Mesendoderm (in vitro differentiated cells): ENCODE measurements around the gene SEC16B.

Source experiments
- DNase-seq: peaks from one replicate; pipeline ENCODE4 v3.0.0; 2013
- H2AK5ac ChIP-seq: 2 replicates; pipeline ENCODE4 v1.6.1; 2013; ENCODE audit warnings: low read length, inconsistent platforms
- H2BK120ac ChIP-seq: 2 replicates; pipeline ENCODE4 v1.6.1; 2013; ENCODE audit warnings: low read depth, mild to moderate bottlenecking, low read length, moderate library complexity, mixed read lengths
- H2BK15ac ChIP-seq: replicated peaks from 2 replicates; pipeline ENCODE4 v1.6.1; 2013; ENCODE audit warnings: low read depth, mild to moderate bottlenecking, moderate library complexity
- H2BK5ac ChIP-seq: 2 replicates; pipeline ENCODE4 v1.6.1; 2013; ENCODE audit warnings: low read length, inconsistent platforms
- H3K18ac ChIP-seq: 2 replicates; pipeline ENCODE4 v1.6.1; 2013; ENCODE audit warnings: mild to moderate bottlenecking, low read length, mixed read lengths
- H3K23ac ChIP-seq: one replicate; pipeline ENCODE4 v1.6.1; 2013; ENCODE audit warnings: low read length
- H3K27ac ChIP-seq: 2 replicates; pipeline ENCODE4 v1.5.1; 2013; ENCODE audit warnings: low read depth, mild to moderate bottlenecking, inconsistent platforms, low read length, moderate library complexity
- H3K27me3 ChIP-seq: 2 replicates; pipeline ENCODE4 v1.6.1; 2013; ENCODE audit warnings: low read length, control low read depth, mild to moderate bottlenecking, inconsistent platforms; ENCODE audit not compliant: insufficient read depth, poor library complexity
- H3K36me3 ChIP-seq: 2 replicates; pipeline ENCODE4 v1.6.1; 2013; ENCODE audit warnings: low read length, inconsistent platforms; ENCODE audit not compliant: control insufficient read depth, insufficient read depth
- H3K4ac ChIP-seq: one replicate; pipeline ENCODE4 v1.6.1; 2013; ENCODE audit warnings: low read depth, mild to moderate bottlenecking, low read length, moderate library complexity
- H3K4me1 ChIP-seq: 2 replicates; pipeline ENCODE4 v1.6.1; 2013; ENCODE audit warnings: low read depth, low read length, inconsistent platforms; ENCODE audit not compliant: control insufficient read depth
- H3K4me2 ChIP-seq: 2 replicates; pipeline ENCODE4 v1.6.1; 2013; ENCODE audit warnings: low read length
- H3K4me3 ChIP-seq: 2 replicates; pipeline ENCODE4 v1.5.1; 2013; ENCODE audit warnings: mild to moderate bottlenecking, low read length
- H3K56ac ChIP-seq: one replicate; pipeline ENCODE4 v1.6.1; 2013; ENCODE audit warnings: low read length
- H3K79me1 ChIP-seq: 2 replicates; pipeline ENCODE4 v1.6.1; 2013; ENCODE audit warnings: low read length, inconsistent platforms
- H3K79me2 ChIP-seq: 2 replicates; pipeline ENCODE4 v1.6.1; 2013; ENCODE audit warnings: mild to moderate bottlenecking, low read length; ENCODE audit not compliant: control insufficient read depth, insufficient read depth
- H3K9ac ChIP-seq: 2 replicates; pipeline ENCODE4 v1.6.1; 2013; ENCODE audit warnings: low read length, inconsistent platforms
- H4K5ac ChIP-seq: one replicate; pipeline ENCODE4 v1.6.1; 2013; ENCODE audit warnings: low read length
- H4K8ac ChIP-seq: one replicate; pipeline ENCODE4 v1.6.1; 2013; ENCODE audit warnings: low read depth, mild to moderate bottlenecking, control low read depth, low read length, moderate library complexity
- WGBS: extraction: QIAGEN DNeasy Blood & Tissue Kit; methylation state at CpG from one replicate; pipeline ENCODE4 v1.1.7; 2013; ENCODE audit warnings: low lambda C conversion rate, missing lambda C conversion rate; ENCODE audit not compliant: insufficient coverage; ENCODE audit errors: extremely low coverage; 5-methylcytosine and 5-hydroxymethylcytosine counted together

SEC16B gene

DNA sequence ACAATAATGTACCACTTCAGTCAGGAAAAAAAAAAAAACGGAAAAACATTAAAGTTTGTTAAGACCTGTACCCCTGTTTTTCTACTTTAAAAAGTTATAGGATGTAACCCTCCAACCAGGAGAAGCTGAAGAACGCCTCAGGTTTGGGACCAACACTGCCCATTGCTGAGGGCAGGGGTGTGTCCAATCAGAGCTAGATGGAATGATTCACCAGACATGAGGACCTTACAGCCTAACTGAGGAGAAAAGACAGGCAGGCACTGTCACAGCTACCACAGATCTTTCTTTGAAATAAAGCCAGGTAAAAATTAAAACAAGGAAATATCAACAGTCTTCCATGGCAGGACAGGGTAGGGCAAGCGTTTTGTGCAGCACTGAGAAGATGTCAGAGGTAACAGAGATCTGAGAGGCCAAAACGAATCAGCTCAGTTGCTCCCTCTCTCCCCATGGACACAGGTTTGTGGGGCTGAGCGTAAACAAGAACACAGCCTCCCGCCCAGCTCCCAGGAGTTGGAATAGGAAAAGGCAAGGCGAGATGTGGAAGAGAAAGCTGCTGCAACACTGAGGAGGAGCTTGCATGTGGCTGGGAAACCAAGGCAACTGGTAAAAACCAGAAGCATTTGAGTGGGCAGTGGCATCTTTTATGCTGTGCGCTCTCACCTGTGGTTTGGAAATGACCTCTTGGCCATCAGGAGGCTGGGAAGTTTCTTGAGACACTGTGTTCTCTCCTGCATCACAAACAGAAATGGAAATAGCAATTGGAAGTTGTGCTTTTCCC is 34.0 kb downstream of the SEC16B start:
- H4K5ac ChIP-seq = no peak overlapping the region
- H2AK5ac ChIP-seq = no peak overlapping the region
- no peak overlapping the region for H3K4me3 ChIP-seq
- no peak for DNase-seq
- H3K27ac ChIP-seq = no peak overlapping the region
- WGBS = no CpG with 5 or more reads among the region's 8 CpGs
- no peak overlapping the region for H2BK15ac ChIP-seq
- no peak overlapping the region for H3K4me2 ChIP-seq
- H3K27me3 ChIP-seq = no peaks in the 10 kb centered on the region
- no peaks in the 10 kb centered on the region for H3K4me1 ChIP-seq
- H4K8ac ChIP-seq = no peak overlapping the region
- H3K9ac ChIP-seq = no peak overlapping the region
- H3K79me2 ChIP-seq = no peaks in the 10 kb centered on the region
- H3K36me3 ChIP-seq = no peaks in the 10 kb centered on the region
- H2BK5ac ChIP-seq = no peak overlapping the region
- no peak overlapping the region for H2BK120ac ChIP-seq
- no peak overlapping the region for H3K56ac ChIP-seq
- H3K18ac ChIP-seq = no peak overlapping the region
- no peak overlapping the region for H3K23ac ChIP-seq
- H3K4ac ChIP-seq = no peak overlapping the region
- H3K79me1 ChIP-seq = no peaks in the 10 kb centered on the region

GRCh38 chr1:177934927-177935326 is 34.9 kb downstream of the SEC16B start:
- Histone ChIP-seq H3K4me1 (no peaks in the 10 kb centered on the region), H3K9ac (no peak overlapping the region), H4K5ac (no peak overlapping the region), H3K27ac (no peak overlapping the region), H2BK5ac (no peak overlapping the region), H3K4ac (no peak overlapping the region), H2AK5ac (no peak overlapping the region), H3K4me3 (no peak overlapping the region), H3K56ac (no peak overlapping the region), H2BK15ac (no peak overlapping the region), H2BK120ac (no peak overlapping the region), H3K4me2 (no peak overlapping the region), H3K79me2 (no peaks in the 10 kb centered on the region), H3K18ac (no peak overlapping the region), H3K23ac (no peak overlapping the region), H3K36me3 (no peaks in the 10 kb centered on the region), H4K8ac (no peak overlapping the region), H3K79me1 (no peaks in the 10 kb centered on the region), H3K27me3 (no peaks in the 10 kb centered on the region)
- no CpG with 5 or more reads among the region's 3 CpGs for WGBS
- DNase-seq = no peak

DNA sequence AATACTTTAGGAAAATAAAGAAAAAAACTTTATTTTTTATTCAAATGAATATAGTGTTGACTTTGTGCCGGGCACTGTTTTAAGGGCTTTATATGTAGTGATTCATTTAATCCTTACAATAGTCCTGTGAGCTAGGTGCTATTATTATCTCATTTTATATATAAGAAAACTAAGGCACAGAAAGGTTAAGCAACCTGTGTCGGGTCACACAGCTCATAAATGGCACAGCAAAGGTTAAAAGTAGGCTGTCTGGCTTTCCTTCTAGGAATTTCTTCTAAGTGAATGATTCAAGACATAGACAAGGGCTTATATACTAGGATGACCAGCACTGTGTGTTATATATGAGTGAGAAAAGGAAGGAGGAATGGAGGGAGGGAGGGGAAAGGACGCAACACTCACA is 35.4 kb downstream of the SEC16B start:
- H3K18ac ChIP-seq = no peak overlapping the region
- H3K56ac ChIP-seq = no peak overlapping the region
- H3K4ac ChIP-seq = no peak overlapping the region
- no peaks in the 10 kb centered on the region for H3K79me2 ChIP-seq
- no peak overlapping the region for H2BK120ac ChIP-seq
- no CpG with 5 or more reads among the region's 3 CpGs for WGBS
- H3K4me2 ChIP-seq = no peak overlapping the region
- H2BK15ac ChIP-seq = no peak overlapping the region
- DNase-seq = no peak
- H2AK5ac ChIP-seq = no peak overlapping the region
- no peak overlapping the region for H4K8ac ChIP-seq
- H3K27ac ChIP-seq = no peak overlapping the region
- no peak overlapping the region for H2BK5ac ChIP-seq
- H4K5ac ChIP-seq = no peak overlapping the region
- no peak overlapping the region for H3K4me3 ChIP-seq
- no peaks in the 10 kb centered on the region for H3K27me3 ChIP-seq
- H3K4me1 ChIP-seq = no peaks in the 10 kb centered on the region
- no peaks in the 10 kb centered on the region for H3K36me3 ChIP-seq
- H3K9ac ChIP-seq = no peak overlapping the region
- H3K79me1 ChIP-seq = no peaks in the 10 kb centered on the region
- H3K23ac ChIP-seq = no peak overlapping the region

DNA sequence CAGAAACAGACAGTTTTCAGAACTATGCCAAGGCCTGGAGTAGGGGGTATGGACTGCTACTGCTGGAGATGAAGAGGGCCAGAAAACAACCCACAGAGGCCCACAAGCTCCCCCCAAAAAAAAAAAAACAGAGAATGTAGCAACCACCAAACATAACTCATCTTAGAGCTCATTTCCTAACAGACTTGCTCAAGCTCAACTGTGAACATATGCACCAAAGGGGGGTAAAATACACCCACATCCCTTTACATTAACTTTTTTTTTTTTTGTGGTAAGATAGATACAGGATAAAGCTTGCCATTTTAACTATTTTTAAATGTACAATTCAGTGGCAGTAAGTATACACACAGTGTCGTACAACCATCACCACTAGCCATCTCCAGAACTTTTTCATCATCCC is 36.0 kb downstream of the SEC16B start:
- H3K4me1 ChIP-seq = no peaks in the 10 kb centered on the region

DNA sequence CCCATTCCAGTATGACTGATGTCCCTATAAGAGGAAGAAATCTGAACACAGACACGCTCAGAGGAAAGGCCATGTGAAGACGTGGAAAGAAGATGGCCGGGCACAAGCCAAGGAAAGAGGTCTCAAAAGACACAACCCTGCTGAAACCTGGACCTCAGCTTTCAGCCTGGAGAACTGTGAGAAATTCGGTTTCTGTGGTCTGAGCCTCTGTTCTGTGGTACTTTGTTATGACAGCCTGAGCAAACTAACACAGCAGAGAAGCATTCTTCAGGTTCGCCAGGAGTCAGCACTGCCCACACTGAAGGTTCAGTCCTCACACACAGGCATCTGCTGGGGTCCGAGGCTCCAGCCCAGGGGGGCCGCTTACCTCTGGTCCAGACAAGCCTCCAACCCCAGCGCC is 37.7 kb downstream of the SEC16B start:
- Histone ChIP-seq H2BK120ac (no peak overlapping the region), H2BK5ac (no peak overlapping the region), H4K5ac (no peak overlapping the region), H3K4ac (no peak overlapping the region), H3K36me3 (no peaks in the 10 kb centered on the region), H3K4me2 (no peak overlapping the region), H2AK5ac (no peak overlapping the region), H4K8ac (no peak overlapping the region), H2BK15ac (no peak overlapping the region), H3K4me3 (no peak overlapping the region), H3K79me1 (no peaks in the 10 kb centered on the region), H3K4me1 (no peaks in the 10 kb centered on the region), H3K23ac (no peak overlapping the region), H3K9ac (no peak overlapping the region), H3K27me3 (no peaks in the 10 kb centered on the region), H3K18ac (no peak overlapping the region), H3K27ac (no peak overlapping the region), H3K79me2 (no peaks in the 10 kb centered on the region), H3K56ac (no peak overlapping the region)
- WGBS = no CpG with 5 or more reads among the region's 8 CpGs
- no peak for DNase-seq

More for the DNA sequence above, 36.0 kb downstream of the SEC16B start:
- Histone ChIP-seq H3K4ac (no peak overlapping the region), H3K23ac (no peak overlapping the region), H3K27me3 (no peaks in the 10 kb centered on the region), H3K56ac (no peak overlapping the region), H3K36me3 (no peaks in the 10 kb centered on the region), H4K5ac (no peak overlapping the region), H4K8ac (no peak overlapping the region), H3K79me2 (no peaks in the 10 kb centered on the region), H3K9ac (no peak overlapping the region), H3K79me1 (no peaks in the 10 kb centered on the region), H2BK5ac (no peak overlapping the region), H3K18ac (no peak overlapping the region), H2AK5ac (no peak overlapping the region), H2BK120ac (no peak overlapping the region), H3K4me3 (no peak overlapping the region), H3K27ac (no peak overlapping the region), H2BK15ac (no peak overlapping the region), H3K4me2 (no peak overlapping the region)
- DNase-seq = no peak
- WGBS = no CpG with 5 or more reads among the region's 1 CpG

DNA sequence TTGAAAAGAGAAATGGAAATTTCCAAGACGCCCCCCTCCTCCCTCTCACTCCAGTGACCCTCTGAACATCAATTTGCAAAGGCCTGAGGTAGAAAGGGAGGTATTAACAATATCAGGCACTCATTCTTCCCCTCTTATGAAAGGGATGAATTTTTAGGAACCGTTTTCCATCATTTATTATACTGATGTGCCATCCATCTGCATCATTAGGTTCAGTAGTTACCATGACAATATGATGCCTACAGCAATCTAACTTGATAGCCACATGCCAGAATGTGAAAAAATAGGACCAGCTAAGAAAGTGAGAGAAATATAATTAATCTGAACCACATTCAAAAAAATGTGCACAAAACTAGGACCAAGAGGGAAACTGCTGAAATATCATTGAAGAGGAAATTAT is 40.9 kb downstream of the SEC16B start:
- H2BK15ac ChIP-seq = no peak overlapping the region
- H3K27me3 ChIP-seq = no peaks in the 10 kb centered on the region
- H3K36me3 ChIP-seq = no peaks in the 10 kb centered on the region
- DNase-seq = no peak
- no peak overlapping the region for H4K5ac ChIP-seq
- H3K18ac ChIP-seq = no peak overlapping the region
- no peak overlapping the region for H2BK120ac ChIP-seq
- H3K79me2 ChIP-seq = no peaks in the 10 kb centered on the region
- H3K23ac ChIP-seq = no peak overlapping the region
- H3K4ac ChIP-seq = no peak overlapping the region
- H3K4me3 ChIP-seq = no peak overlapping the region
- H3K79me1 ChIP-seq = no peaks in the 10 kb centered on the region
- WGBS = no CpG with 5 or more reads among the region's 2 CpGs
- no peak overlapping the region for H4K8ac ChIP-seq
- no peaks in the 10 kb centered on the region for H3K4me1 ChIP-seq
- no peak overlapping the region for H2BK5ac ChIP-seq
- no peak overlapping the region for H3K56ac ChIP-seq
- no peak overlapping the region for H3K27ac ChIP-seq
- H3K9ac ChIP-seq = no peak overlapping the region
- H2AK5ac ChIP-seq = no peak overlapping the region
- H3K4me2 ChIP-seq = no peak overlapping the region
